MM.1S (cell line): ENCODE measurements around the gene RGL4.

Source experiments
- DNase-seq: peaks from one replicate; pipeline ENCODE4 v3.0.0-alpha.2; 2015
- H2AFZ ChIP-seq: fragments of 300-600 bp; sonication (generic); 2 replicates; pipeline ENCODE4 v1.6.0; 2016; ENCODE audit warnings: antibody characterized with exemption, low read length
- H3F3A ChIP-seq: fragments of 300-600 bp; sonication (generic); 2 replicates; pipeline ENCODE4 v1.6.1; 2016; ENCODE audit warnings: mild to moderate bottlenecking, antibody characterized with exemption, low read length, moderate library complexity, mixed read lengths; ENCODE audit not compliant: insufficient read depth
- H3K27ac ChIP-seq: fragments of 300-600 bp; sonication (generic); 2 replicates; pipeline ENCODE4 v1.5.1; 2016; ENCODE audit warnings: mild to moderate bottlenecking, low read length
- H3K27me3 ChIP-seq: fragments of 300-600 bp; sonication (generic); replicated peaks from 2 replicates; pipeline ENCODE4 v1.6.0; 2016; ENCODE audit warnings: low read length; ENCODE audit not compliant: insufficient read depth
- H3K36me3 ChIP-seq: fragments of 300-600 bp; sonication (generic); replicated peaks from 2 replicates; pipeline ENCODE4 v1.6.1; 2016; ENCODE audit warnings: mild to moderate bottlenecking, low read length, mixed read lengths; ENCODE audit not compliant: insufficient read depth
- H3K4me1 ChIP-seq: fragments of 300-600 bp; sonication (generic); 2 replicates; pipeline ENCODE4 v1.6.1; 2016; ENCODE audit warnings: low read length, mixed read lengths
- H3K4me2 ChIP-seq: fragments of 300-600 bp; sonication (generic); 2 replicates; pipeline ENCODE4 v1.6.0; 2016; ENCODE audit warnings: low read depth, low read length
- H3K4me3 ChIP-seq: fragments of 300-600 bp; sonication (generic); 2 replicates; pipeline ENCODE4 v1.5.1; 2016; ENCODE audit warnings: low read length, mixed read lengths
- H3K79me2 ChIP-seq: fragments of 300-600 bp; sonication (generic); 2 replicates; pipeline ENCODE4 v1.6.1; 2016; ENCODE audit warnings: mixed run types, low read length, mixed read lengths
- H3K9ac ChIP-seq: fragments of 300-600 bp; sonication (generic); 2 replicates; pipeline ENCODE4 v1.6.1; 2016; ENCODE audit warnings: low read length, mixed read lengths
- H3K9me2 ChIP-seq: fragments of 300-600 bp; sonication (generic); replicated peaks from 2 replicates; pipeline ENCODE4 v1.6.1; 2016; ENCODE audit warnings: mild to moderate bottlenecking, low read length, mixed read lengths; ENCODE audit not compliant: insufficient read depth
- H3K9me3 ChIP-seq: fragments of 300-600 bp; sonication (generic); replicated peaks from 2 replicates; pipeline ENCODE4 v1.6.1; 2016; ENCODE audit warnings: mild to moderate bottlenecking, low read length, mixed read lengths; ENCODE audit not compliant: insufficient read depth
- H4K20me1 ChIP-seq: fragments of 300-600 bp; sonication (generic); 2 replicates; pipeline ENCODE4 v1.6.1; 2016; ENCODE audit warnings: mild to moderate bottlenecking, low read length, moderate library complexity, mixed read lengths; ENCODE audit not compliant: insufficient read depth
- EZH2 ChIP-seq: fragments of 300-600 bp; sonication (generic); optimal IDR thresholded peaks from 2 replicates; pipeline ENCODE3; 2017; ENCODE audit warnings: low read depth, mild to moderate bottlenecking, antibody characterized with exemption, low read length, mixed read lengths
- EZH2phosphoT487 ChIP-seq: fragments of 300-600 bp; sonication (generic); IDR thresholded peaks from 2 replicates; pipeline ENCODE4 v1.6.1; 2018; ENCODE audit warnings: antibody characterized with exemption, low read length
- TF ChIP-seq, protein P1 (sequence below): fragments of 300-600 bp; sonication (generic); IDR thresholded peaks from 2 replicates; pipeline ENCODE4 v1.5.1; 2016; ENCODE audit warnings: antibody characterized with exemption, low read length, mixed read lengths

Gene RGL4

DNA sequence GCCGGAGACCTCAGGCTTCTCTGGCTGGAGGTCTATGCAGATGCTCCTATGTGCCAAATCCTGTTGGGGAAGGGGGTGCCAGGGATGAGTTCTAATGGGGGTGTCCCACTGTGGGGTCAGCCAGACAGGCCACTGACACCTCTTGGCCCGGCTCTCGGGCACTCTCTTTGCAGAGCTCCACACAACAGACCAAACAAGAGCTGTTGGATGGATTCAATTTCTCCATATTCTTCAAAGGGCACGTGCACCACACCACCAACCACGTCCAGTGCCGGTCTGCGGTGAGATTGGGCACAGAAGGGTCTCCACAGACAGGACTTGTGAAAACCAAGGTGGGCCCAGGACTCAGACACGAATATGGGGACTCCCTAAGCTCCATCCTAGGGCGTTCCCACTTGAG is 2.2 kb upstream of the RGL4 start:
- Histone ChIP-seq H3K9me2 (no peaks in the 10 kb centered on the region), H4K20me1 (no peaks in the 10 kb centered on the region), H3K4me1 (no peaks in the 10 kb centered on the region), H3K79me2 (no peaks in the 10 kb centered on the region), H3F3A (no peaks in the 10 kb centered on the region), H3K9me3 (no peaks in the 10 kb centered on the region), H2AFZ (no peak overlapping the region), H3K4me3 (no peak overlapping the region), H3K4me2 (no peak overlapping the region), H3K27me3 (no peaks in the 10 kb centered on the region), H3K27ac (no peak overlapping the region), H3K36me3 (no peaks in the 10 kb centered on the region), H3K9ac (no peak overlapping the region)
- TF ChIP-seq EZH2 (no peak), EZH2phosphoT487 (no peak)
- TF ChIP-seq, protein P1, sequence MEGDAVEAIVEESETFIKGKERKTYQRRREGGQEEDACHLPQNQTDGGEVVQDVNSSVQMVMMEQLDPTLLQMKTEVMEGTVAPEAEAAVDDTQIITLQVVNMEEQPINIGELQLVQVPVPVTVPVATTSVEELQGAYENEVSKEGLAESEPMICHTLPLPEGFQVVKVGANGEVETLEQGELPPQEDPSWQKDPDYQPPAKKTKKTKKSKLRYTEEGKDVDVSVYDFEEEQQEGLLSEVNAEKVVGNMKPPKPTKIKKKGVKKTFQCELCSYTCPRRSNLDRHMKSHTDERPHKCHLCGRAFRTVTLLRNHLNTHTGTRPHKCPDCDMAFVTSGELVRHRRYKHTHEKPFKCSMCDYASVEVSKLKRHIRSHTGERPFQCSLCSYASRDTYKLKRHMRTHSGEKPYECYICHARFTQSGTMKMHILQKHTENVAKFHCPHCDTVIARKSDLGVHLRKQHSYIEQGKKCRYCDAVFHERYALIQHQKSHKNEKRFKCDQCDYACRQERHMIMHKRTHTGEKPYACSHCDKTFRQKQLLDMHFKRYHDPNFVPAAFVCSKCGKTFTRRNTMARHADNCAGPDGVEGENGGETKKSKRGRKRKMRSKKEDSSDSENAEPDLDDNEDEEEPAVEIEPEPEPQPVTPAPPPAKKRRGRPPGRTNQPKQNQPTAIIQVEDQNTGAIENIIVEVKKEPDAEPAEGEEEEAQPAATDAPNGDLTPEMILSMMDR, result no peak
- no peak for DNase-seq

DNA sequence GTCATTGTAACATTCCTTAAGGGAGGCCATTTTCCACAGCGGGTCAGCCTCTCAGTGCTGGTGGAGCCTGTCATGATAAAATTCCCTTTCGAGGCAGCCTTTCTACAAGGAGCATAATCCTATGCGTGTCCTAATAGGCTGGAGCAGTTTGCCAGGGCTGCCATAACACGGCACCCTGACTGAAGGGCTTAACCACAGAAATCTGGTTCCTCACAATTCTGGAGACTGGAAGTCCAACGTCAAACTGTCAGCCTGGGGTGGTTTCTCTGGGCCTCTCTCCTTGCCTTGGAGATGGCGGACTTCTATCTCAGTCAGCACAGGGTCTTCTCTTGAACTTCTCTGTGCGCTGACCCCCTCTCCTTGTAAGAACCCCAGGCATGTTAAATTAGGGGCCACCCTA is 1.4 kb upstream of the RGL4 start:
- Histone ChIP-seq H3K27me3 (no peaks in the 10 kb centered on the region), H3K4me2 (no peak overlapping the region), H3K9me2 (no peaks in the 10 kb centered on the region), H3K27ac (no peak overlapping the region), H3K36me3 (no peaks in the 10 kb centered on the region), H3K9me3 (no peaks in the 10 kb centered on the region), H3K79me2 (no peaks in the 10 kb centered on the region), H3K4me3 (no peak overlapping the region), H4K20me1 (no peaks in the 10 kb centered on the region), H3K9ac (no peak overlapping the region), H3F3A (no peaks in the 10 kb centered on the region), H2AFZ (no peak overlapping the region), H3K4me1 (no peaks in the 10 kb centered on the region)
- DNase-seq, result no peak
- TF ChIP-seq EZH2phosphoT487 (no peak), EZH2 (no peak)
- TF ChIP-seq, protein P1, result no peak

DNA sequence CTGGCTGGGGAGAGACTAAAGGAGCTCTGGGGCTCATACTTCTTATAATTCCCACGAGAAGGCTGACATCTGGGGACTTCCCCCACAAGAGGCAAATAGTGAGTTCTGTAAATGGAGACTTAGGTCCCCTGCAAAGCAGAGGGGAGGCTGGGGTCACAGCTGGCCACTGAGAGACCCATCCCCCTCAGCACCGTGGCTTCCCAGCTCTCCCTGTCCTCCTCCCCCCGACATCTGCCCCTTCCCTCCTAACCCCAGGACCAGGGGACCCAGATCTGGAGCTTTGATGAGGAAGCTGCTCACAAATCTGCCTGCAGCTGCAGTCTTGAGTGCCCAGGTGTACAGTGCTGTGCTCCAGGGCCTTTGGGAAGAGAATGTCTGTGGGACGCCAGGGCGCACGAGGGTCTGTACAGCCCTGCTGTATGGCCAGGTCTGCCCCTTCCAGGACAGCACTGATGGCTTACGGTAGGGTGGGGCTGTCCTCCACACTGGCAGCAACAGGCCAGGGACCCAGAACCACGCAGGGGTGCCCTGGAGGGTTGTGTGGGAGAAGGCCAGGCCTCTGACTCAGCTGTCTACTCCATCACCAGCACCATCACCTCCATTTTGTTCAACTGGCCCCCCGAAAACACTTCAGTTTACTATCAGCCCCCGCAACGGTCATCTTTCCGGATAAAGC is 1.1 kb downstream of the RGL4 start:
- Histone ChIP-seq H3F3A (no peaks in the 10 kb centered on the region), H3K27me3 (no peaks in the 10 kb centered on the region), H3K4me3 (no peak overlapping the region), H3K4me2 (no peak overlapping the region), H4K20me1 (no peaks in the 10 kb centered on the region), H3K27ac (no peak overlapping the region), H3K4me1 (no peaks in the 10 kb centered on the region), H3K9ac (no peak overlapping the region), H3K9me2 (no peaks in the 10 kb centered on the region), H3K9me3 (no peaks in the 10 kb centered on the region), H3K79me2 (no peaks in the 10 kb centered on the region), H3K36me3 (no peaks in the 10 kb centered on the region), H2AFZ (no peak overlapping the region)
- DNase-seq, result no peak
- TF ChIP-seq EZH2phosphoT487, result no peak
- TF ChIP-seq EZH2, result no peak
- TF ChIP-seq, protein P1, result no peak
